GM23338 (cell line): ENCODE measurements around the gene DHX40. TPM values are rescaled to one million over a fixed set of nuclear protein-coding genes. Genes with fewer than 3 reads are reported as not detected.

Experiments used
- ATAC-seq: fragments of 200-7000 bp; cut with Tn5 transposase; 3 replicates; pipeline ENCODE4 v1.9.1; 2020
- DNase-seq: peaks from one replicate; pipeline ENCODE4 v3.0.0-alpha.2; 2015; ENCODE audit warnings: low spot score
- H2AFZ ChIP-seq: fragments of 200-600 bp; sonication (generic); 2 replicates; pipeline ENCODE4 v1.8.0; 2016; ENCODE audit warnings: antibody characterized with exemption, mild to moderate bottlenecking, moderate library complexity
- H3F3A ChIP-seq: fragments of 200-600 bp; sonication (generic); replicated peaks from 2 replicates; pipeline ENCODE4 v1.8.0; 2017; ENCODE audit warnings: antibody characterized with exemption, mixed run types, low read depth
- H3K27ac ChIP-seq: fragments of 200-600 bp; sonication (generic); 2 replicates; pipeline ENCODE4 v1.6.1; 2016; ENCODE audit warnings: low read depth
- H3K27me3 ChIP-seq: fragments of 200-600 bp; sonication (generic); 2 replicates; pipeline ENCODE4 v1.8.0; 2016; ENCODE audit warnings: mild to moderate bottlenecking, mixed run types, moderate library complexity; ENCODE audit not compliant: insufficient read depth
- H3K36me3 ChIP-seq: fragments of 200-600 bp; sonication (generic); 2 replicates; pipeline ENCODE4 v1.8.0; 2016; ENCODE audit warnings: mild to moderate bottlenecking; ENCODE audit not compliant: insufficient read depth
- H3K4me1 ChIP-seq: fragments of 200-600 bp; sonication (generic); 2 replicates; pipeline ENCODE4 v1.8.0; 2016; ENCODE audit warnings: mild to moderate bottlenecking, moderate library complexity; ENCODE audit not compliant: insufficient read depth
- H3K4me2 ChIP-seq: fragments of 200-600 bp; sonication (generic); 2 replicates; pipeline ENCODE4 v1.7.1; 2017; ENCODE audit warnings: mixed run types
- H3K4me3 ChIP-seq: fragments of 200-600 bp; sonication (generic); 2 replicates; pipeline ENCODE4 v1.6.1; 2016; ENCODE audit warnings: mixed run types
- H3K79me2 ChIP-seq: fragments of 200-600 bp; sonication (generic); replicated peaks from 2 replicates; pipeline ENCODE4 v1.8.0; 2017; ENCODE audit warnings: mild to moderate bottlenecking; ENCODE audit not compliant: insufficient read depth
- H3K9me2 ChIP-seq: fragments of 200-600 bp; sonication (generic); 2 replicates; pipeline ENCODE4 v1.8.0; 2017; ENCODE audit not compliant: insufficient read depth
- H4K20me1 ChIP-seq: fragments of 200-600 bp; sonication (generic); replicated peaks from 2 replicates; pipeline ENCODE4 v1.8.0; 2017; ENCODE audit warnings: mild to moderate bottlenecking; ENCODE audit not compliant: insufficient read depth
- H3K27ac Mint-ChIP-seq: 2 replicates; pipeline ENCODE4 v1.8.0; 2020; ENCODE audit warnings: inconsistent platforms, mild to moderate bottlenecking, moderate library complexity, mixed read lengths
- H3K27me3 Mint-ChIP-seq: 3 replicates; pipeline ENCODE4 v1.8.0; 2022; ENCODE audit warnings: low read depth, mild to moderate bottlenecking, moderate library complexity, mixed read lengths, inconsistent platforms; ENCODE audit not compliant: insufficient read depth, poor library complexity
- H3K36me3 Mint-ChIP-seq: 3 replicates; pipeline ENCODE4 v1.8.0; 2021; ENCODE audit warnings: low read depth, mild to moderate bottlenecking, inconsistent platforms, moderate library complexity, mixed read lengths
- H3K4me1 Mint-ChIP-seq: 3 replicates; pipeline ENCODE4 v1.8.0; 2020; ENCODE audit warnings: mild to moderate bottlenecking, inconsistent platforms, mixed read lengths
- H3K4me3 Mint-ChIP-seq: 3 replicates; pipeline ENCODE4 v1.8.0; 2021; ENCODE audit warnings: moderate library complexity, mild to moderate bottlenecking, inconsistent platforms, mixed read lengths
- H3K9me3 Mint-ChIP-seq: 3 replicates; pipeline ENCODE4 v1.8.0; 2020; ENCODE audit warnings: moderate library complexity, mild to moderate bottlenecking, inconsistent platforms, mixed read lengths
- CREB1 ChIP-seq: fragments of 250-450 bp; sonication (Bioruptor Pico); IDR thresholded peaks from 2 replicates; pipeline ENCODE4 v1.5.0; 2020; ENCODE audit warnings: low read depth, mild to moderate bottlenecking, moderate library complexity
- CTCF ChIP-seq, 2 experiments: fragments of 200-600 bp in 1 of 2; sonication (generic) in 1 of 2; conservative IDR thresholded peaks; 2 replicates each; pipeline versions ENCODE4 v1.5.1 to v1.6.1; 2016 to 2017; ENCODE audit warnings: antibody characterized with exemption in 2 of 2, low read depth in 2 of 2, mild to moderate bottlenecking in 2 of 2, moderate library complexity in 1 of 2
- EZH2 ChIP-seq: fragments of 200-600 bp; sonication (generic); IDR thresholded peaks from one replicate; pipeline ENCODE4 v1.8.0; 2017; ENCODE audit warnings: antibody characterized with exemption, mild to moderate bottlenecking, low read depth; ENCODE audit not compliant: unreplicated experiment
- EZH2phosphoT487 ChIP-seq: fragments of 200-600 bp; sonication (generic); IDR thresholded peaks from one replicate; pipeline ENCODE4 v1.8.1; 2018; ENCODE audit warnings: antibody characterized with exemption; ENCODE audit not compliant: unreplicated experiment
- JUNB ChIP-seq: IDR thresholded peaks from one replicate; pipeline ENCODE4 v1.6.1; 2016; ENCODE audit warnings: antibody characterized with exemption; ENCODE audit not compliant: unreplicated experiment
- NANOG ChIP-seq: IDR thresholded peaks from 2 replicates; pipeline ENCODE4 v1.6.1; 2016; ENCODE audit warnings: antibody characterized with exemption, borderline replicate concordance
- POLR2AphosphoS5 ChIP-seq: IDR thresholded peaks from 2 replicates; pipeline ENCODE4 v1.6.1; 2016; ENCODE audit warnings: antibody characterized with exemption, low read depth
- REST ChIP-seq: IDR thresholded peaks from one replicate; pipeline ENCODE4 v1.6.1; 2018; ENCODE audit warnings: antibody characterized with exemption; ENCODE audit not compliant: unreplicated experiment
- STAT1 ChIP-seq: IDR thresholded peaks from one replicate; pipeline ENCODE4 v1.6.1; 2016; ENCODE audit warnings: antibody characterized with exemption; ENCODE audit not compliant: unreplicated experiment
- ZNF114 ChIP-seq: fragments of 250-450 bp; sonication (Bioruptor Pico); IDR thresholded peaks from 2 replicates; pipeline ENCODE4 v1.5.0; 2020; ENCODE audit warnings: mild to moderate bottlenecking, moderate library complexity
- ZNF331 ChIP-seq: fragments of 250-450 bp; sonication (Bioruptor Pico); IDR thresholded peaks from 2 replicates; pipeline ENCODE4 v1.5.0; 2020; ENCODE audit warnings: low read depth, mild to moderate bottlenecking, moderate library complexity
- ZNF462 ChIP-seq: fragments of 250-450 bp; sonication (Bioruptor Pico); IDR thresholded peaks from 2 replicates; pipeline ENCODE4 v1.5.0; 2020; ENCODE audit warnings: mild to moderate bottlenecking, moderate library complexity
- polyA plus RNA-seq: library from polyadenylated mRNA; unstranded; fragments of >200 nt; fragmentation: Nextera tagmentation; extraction: Ambion mirVana; gene quantifications from 2 replicates; pipeline ENCODE4 v1.2.1, GENCODE V29; 2016
- total RNA-seq: library from RNA; depleted of rRNA; stranded (reverse); fragments of >200 nt; shearing (Covaris generic); gene quantifications from 2 replicates; pipeline ENCODE4 v1.2.3, GENCODE V29; 2014
- TF ChIP-seq, protein P1 (sequence below): IDR thresholded peaks from 2 replicates; pipeline ENCODE4 v1.6.1; 2016; ENCODE audit warnings: antibody characterized with exemption

Gene DHX40
- total and polyA plus RNA-seq, 2 experiments from 2014 or later = 14.5 to 38.2 TPM

DNA sequence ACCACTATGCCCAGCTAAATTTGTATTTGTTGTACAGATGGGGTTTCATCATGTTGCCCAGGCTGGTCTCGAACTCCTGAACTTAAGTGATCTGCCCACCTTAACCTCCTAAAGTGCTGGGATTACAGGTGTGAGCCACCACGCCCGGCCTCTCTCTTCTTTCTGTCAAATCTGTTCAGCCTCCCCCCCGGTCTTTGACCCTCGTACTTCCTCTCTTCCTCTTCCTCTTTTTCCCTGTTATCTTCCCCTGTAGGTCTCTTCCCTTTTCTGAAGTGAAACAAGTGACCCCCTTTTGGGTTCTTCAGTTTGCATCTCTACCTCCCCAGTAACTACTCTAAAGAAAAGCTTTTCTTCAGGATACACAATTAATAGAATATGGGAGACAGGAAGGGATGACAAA is 31.7 kb upstream of the DHX40 start:
- no peaks in the 10 kb centered on the region for H3K4me1 ChIP-seq
- no peak overlapping the region for H3K4me3 Mint-ChIP-seq
- H3K4me3 ChIP-seq = no peak overlapping the region
- H3K4me1 Mint-ChIP-seq = no peaks in the 10 kb centered on the region
- no peak overlapping the region for H3K27ac Mint-ChIP-seq
- no peaks in the 10 kb centered on the region for H3K27me3 ChIP-seq
- no peaks in the 10 kb centered on the region for H3F3A ChIP-seq
- no peaks in the 10 kb centered on the region for H3K36me3 ChIP-seq
- H3K79me2 ChIP-seq = no peaks in the 10 kb centered on the region
- no peak overlapping the region for H2AFZ ChIP-seq
- H3K4me2 ChIP-seq = no peak overlapping the region
- TF ChIP-seq REST (no peak), ZNF331 (no peak), NANOG (no peak), EZH2 (no peak), ZNF114 (CRISPR knock-in tag) (no peak), ZNF462 (CRISPR knock-in tag) (no peak), JUNB (no peak), CREB1 (CRISPR knock-in tag) (no peak), CTCF (conservative IDR thresholded peaks at IDR 0.05; ENCODE audit: low read depth in 2 of 2) (no peak), EZH2phosphoT487 (no peak), STAT1 (no peak), POLR2AphosphoS5 (no peak)
- TF ChIP-seq, protein P1, sequence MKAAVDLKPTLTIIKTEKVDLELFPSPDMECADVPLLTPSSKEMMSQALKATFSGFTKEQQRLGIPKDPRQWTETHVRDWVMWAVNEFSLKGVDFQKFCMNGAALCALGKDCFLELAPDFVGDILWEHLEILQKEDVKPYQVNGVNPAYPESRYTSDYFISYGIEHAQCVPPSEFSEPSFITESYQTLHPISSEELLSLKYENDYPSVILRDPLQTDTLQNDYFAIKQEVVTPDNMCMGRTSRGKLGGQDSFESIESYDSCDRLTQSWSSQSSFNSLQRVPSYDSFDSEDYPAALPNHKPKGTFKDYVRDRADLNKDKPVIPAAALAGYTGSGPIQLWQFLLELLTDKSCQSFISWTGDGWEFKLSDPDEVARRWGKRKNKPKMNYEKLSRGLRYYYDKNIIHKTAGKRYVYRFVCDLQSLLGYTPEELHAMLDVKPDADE = no peak
- no peaks in the 10 kb centered on the region for H4K20me1 ChIP-seq
- H3K27me3 Mint-ChIP-seq = peaks cover 7% of the 10 kb centered on the region
- DNase-seq (no peak), ATAC-seq (no peak)
- no peaks in the 10 kb centered on the region for H3K9me2 ChIP-seq
- H3K36me3 Mint-ChIP-seq = no peaks in the 10 kb centered on the region
- no peak overlapping the region for H3K27ac ChIP-seq
- H3K9me3 Mint-ChIP-seq = no peaks in the 10 kb centered on the region
